ENCODE results near the gene EEF1G.

Gene EEF1G

GRCh38 chr11:62602141-62603071, 28.7 kb upstream of the EEF1G start:
- H3K4me3 ChIP-seq (ENCODE audit: low read length), result peak overlapping the region; percentile 96
- peak overlapping the region; percentile 87 for H3K9ac ChIP-seq (ENCODE audit: low read depth, low read length)
- H3K9me3 ChIP-seq (ENCODE audit: insufficient read depth, low read depth, low read length), result no peaks in the 10 kb centered on the region

GRCh38 chr11:62601372-62602140, 27.9 kb upstream of the EEF1G start, which contains the start of gene MTA2:
TSS of gene MTA2 (minus strand) at chr11:62601865. CDS start at chr11:62601450, 415 bp downstream.
- peak within 1 kb of the TSS; percentile 96 for H3K9ac ChIP-seq (ENCODE audit: low read depth, low read length)
- peaks cover 20% of the 10 kb centered on the region for H3K4me1 ChIP-seq (ENCODE audit: insufficient read depth, low read length)
- peak within 1 kb of the TSS; percentile 96 for H3K4me3 ChIP-seq (ENCODE audit: low read length)
- H3K36me3 ChIP-seq (ENCODE audit: insufficient read depth, low read depth, low read length), result peaks cover 32% of the 10 kb centered on the region
- peaks cover 26% of the 10 kb centered on the region for H3K27me3 ChIP-seq (ENCODE audit: insufficient read depth, low read length)
- peak within 1 kb of the TSS; percentile 30 for H3K27ac ChIP-seq (ENCODE audit: low read length)
- H3K9me3 ChIP-seq (ENCODE audit: insufficient read depth, low read depth, low read length), result no peaks in the 10 kb centered on the region

More at GRCh38 chr11:62602141-62603071, 28.7 kb upstream of the EEF1G start:
- peaks cover 25% of the 10 kb centered on the region for H3K36me3 ChIP-seq (ENCODE audit: insufficient read depth, low read depth, low read length)
- H3K27ac ChIP-seq (ENCODE audit: low read length), result no peak overlapping the region
- H3K27me3 ChIP-seq (ENCODE audit: insufficient read depth, low read length), result peaks cover 26% of the 10 kb centered on the region
- peaks cover 23% of the 10 kb centered on the region for H3K4me1 ChIP-seq (ENCODE audit: insufficient read depth, low read length)

- peak overlapping the region; percentile 96 for H3K4me3 ChIP-seq (ENCODE audit: low read length)
- H3K4me1 ChIP-seq (ENCODE audit: insufficient read depth, low read length), result peaks cover 20% of the 10 kb centered on the region
- peaks cover 26% of the 10 kb centered on the region for H3K27me3 ChIP-seq (ENCODE audit: insufficient read depth, low read length)
- H3K27ac ChIP-seq (ENCODE audit: low read length), result peak overlapping the region; percentile 30
- no peaks in the 10 kb centered on the region for H3K9me3 ChIP-seq (ENCODE audit: insufficient read depth, low read depth, low read length)
- H3K36me3 ChIP-seq (ENCODE audit: insufficient read depth, low read depth, low read length), result peaks cover 37% of the 10 kb centered on the region
- H3K9ac ChIP-seq (ENCODE audit: low read depth, low read length), result peak overlapping the region; percentile 96
Observed at GRCh38 chr11:62601122-62601371, 27.4 kb upstream of the EEF1G start.

- no peak overlapping the region for H3K27ac ChIP-seq (ENCODE audit: low read length)
- peak overlapping the region; percentile 96 for H3K4me3 ChIP-seq (ENCODE audit: low read length)
- H3K9me3 ChIP-seq (ENCODE audit: insufficient read depth, low read depth, low read length), result no peaks in the 10 kb centered on the region
- H3K4me1 ChIP-seq (ENCODE audit: insufficient read depth, low read length), result peaks cover 20% of the 10 kb centered on the region
- peak overlapping the region; percentile 96 for H3K9ac ChIP-seq (ENCODE audit: low read depth, low read length)
- peaks cover 42% of the 10 kb centered on the region for H3K36me3 ChIP-seq (ENCODE audit: insufficient read depth, low read depth, low read length)
- H3K27me3 ChIP-seq (ENCODE audit: insufficient read depth, low read length), result peaks cover 26% of the 10 kb centered on the region
Observed at GRCh38 chr11:62600367-62601121, 26.9 kb upstream of the EEF1G start.

GRCh38 chr11:62599901-62600300, 26.2 kb upstream of the EEF1G start:
- Histone ChIP-seq H3K27me3 (ENCODE audit: insufficient read depth, low read length) (peaks cover 26% of the 10 kb centered on the region), H3K36me3 (ENCODE audit: insufficient read depth, low read depth, low read length) (peaks cover 49% of the 10 kb centered on the region), H3K27ac (ENCODE audit: low read length) (no peak overlapping the region), H3K4me3 (ENCODE audit: low read length) (peak overlapping the region; percentile 96), H3K4me1 (ENCODE audit: insufficient read depth, low read length) (peaks cover 20% of the 10 kb centered on the region), H3K9ac (ENCODE audit: low read depth, low read length) (peak overlapping the region; percentile 96), H3K9me3 (ENCODE audit: insufficient read depth, low read depth, low read length) (no peaks in the 10 kb centered on the region)

- no peak overlapping the region for H3K27ac ChIP-seq (ENCODE audit: low read length)
- H3K9ac ChIP-seq (ENCODE audit: low read depth, low read length), result peak overlapping the region; percentile 96; the same call in 1 of the 2 replicates
- H3K4me1 ChIP-seq (ENCODE audit: insufficient read depth, low read length), result peaks cover 20% of the 10 kb centered on the region
- no peaks in the 10 kb centered on the region for H3K9me3 ChIP-seq (ENCODE audit: insufficient read depth, low read depth, low read length)
- H3K27me3 ChIP-seq (ENCODE audit: insufficient read depth, low read length), result peaks cover 24% of the 10 kb centered on the region
- H3K36me3 ChIP-seq (ENCODE audit: insufficient read depth, low read depth, low read length), result peaks cover 56% of the 10 kb centered on the region
- peak overlapping the region; percentile 96 for H3K4me3 ChIP-seq (ENCODE audit: low read length)
Observed at GRCh38 chr11:62599069-62599696, 25.5 kb upstream of the EEF1G start.

GRCh38 chr11:62595124-62595523, 21.4 kb upstream of the EEF1G start:
- Histone ChIP-seq H3K27me3 (ENCODE audit: insufficient read depth, low read length) (no peaks in the 10 kb centered on the region; the same call in 1 of the 2 replicates), H3K4me1 (ENCODE audit: insufficient read depth, low read length) (peaks cover 17% of the 10 kb centered on the region), H3K9me3 (ENCODE audit: insufficient read depth, low read depth, low read length) (no peaks in the 10 kb centered on the region), H3K9ac (ENCODE audit: low read depth, low read length) (no peak overlapping the region), H3K36me3 (ENCODE audit: insufficient read depth, low read depth, low read length) (peaks cover 73% of the 10 kb centered on the region), H3K4me3 (ENCODE audit: low read length) (no peak overlapping the region), H3K27ac (ENCODE audit: low read length) (no peak overlapping the region)

GRCh38 chr11:62593434-62594044, 19.8 kb upstream of the EEF1G start:
- Histone ChIP-seq H3K4me1 (ENCODE audit: insufficient read depth, low read length) (peaks cover 5% of the 10 kb centered on the region), H3K27me3 (ENCODE audit: insufficient read depth, low read length) (no peaks in the 10 kb centered on the region), H3K36me3 (ENCODE audit: insufficient read depth, low read depth, low read length) (peaks cover 64% of the 10 kb centered on the region), H3K27ac (ENCODE audit: low read length) (no peak overlapping the region), H3K9me3 (ENCODE audit: insufficient read depth, low read depth, low read length) (no peaks in the 10 kb centered on the region), H3K9ac (ENCODE audit: low read depth, low read length) (no peak overlapping the region), H3K4me3 (ENCODE audit: low read length) (no peak overlapping the region)

GRCh38 chr11:62592989-62593421, 19.3 kb upstream of the EEF1G start:
- H3K9ac ChIP-seq (ENCODE audit: low read depth, low read length), result no peak overlapping the region
- H3K4me3 ChIP-seq (ENCODE audit: low read length), result no peak overlapping the region
- H3K36me3 ChIP-seq (ENCODE audit: insufficient read depth, low read depth, low read length), result peaks cover 64% of the 10 kb centered on the region
- no peak overlapping the region for H3K27ac ChIP-seq (ENCODE audit: low read length)
- H3K27me3 ChIP-seq (ENCODE audit: insufficient read depth, low read length), result no peaks in the 10 kb centered on the region
- no peaks in the 10 kb centered on the region for H3K9me3 ChIP-seq (ENCODE audit: insufficient read depth, low read depth, low read length)
- H3K4me1 ChIP-seq (ENCODE audit: insufficient read depth, low read length), result peaks cover 5% of the 10 kb centered on the region

GRCh38 chr11:62592146-62592815, 18.6 kb upstream of the EEF1G start:
- peak overlapping the region; percentile 68 for H3K27ac ChIP-seq (ENCODE audit: low read length)
- H3K36me3 ChIP-seq (ENCODE audit: insufficient read depth, low read depth, low read length), result peaks cover 64% of the 10 kb centered on the region
- no peaks in the 10 kb centered on the region for H3K9me3 ChIP-seq (ENCODE audit: insufficient read depth, low read depth, low read length)
- H3K9ac ChIP-seq (ENCODE audit: low read depth, low read length), result peak overlapping the region; percentile 89
- peaks cover 5% of the 10 kb centered on the region for H3K4me1 ChIP-seq (ENCODE audit: insufficient read depth, low read length)
- no peaks in the 10 kb centered on the region for H3K27me3 ChIP-seq (ENCODE audit: insufficient read depth, low read length)
- H3K4me3 ChIP-seq (ENCODE audit: low read length), result peak overlapping the region; percentile 79
